NCI-H146 treated with DMSO at 0.1 percent for 48 hours (cell line): ENCODE results near the gene MRC2.

Experiments used
- DNase-seq: peaks from one replicate; lab custom pipeline; 2025; ENCODE audit not compliant: unreplicated experiment; lab: John Stamatoyannopoulos, UW

The MRC2 gene

DNA sequence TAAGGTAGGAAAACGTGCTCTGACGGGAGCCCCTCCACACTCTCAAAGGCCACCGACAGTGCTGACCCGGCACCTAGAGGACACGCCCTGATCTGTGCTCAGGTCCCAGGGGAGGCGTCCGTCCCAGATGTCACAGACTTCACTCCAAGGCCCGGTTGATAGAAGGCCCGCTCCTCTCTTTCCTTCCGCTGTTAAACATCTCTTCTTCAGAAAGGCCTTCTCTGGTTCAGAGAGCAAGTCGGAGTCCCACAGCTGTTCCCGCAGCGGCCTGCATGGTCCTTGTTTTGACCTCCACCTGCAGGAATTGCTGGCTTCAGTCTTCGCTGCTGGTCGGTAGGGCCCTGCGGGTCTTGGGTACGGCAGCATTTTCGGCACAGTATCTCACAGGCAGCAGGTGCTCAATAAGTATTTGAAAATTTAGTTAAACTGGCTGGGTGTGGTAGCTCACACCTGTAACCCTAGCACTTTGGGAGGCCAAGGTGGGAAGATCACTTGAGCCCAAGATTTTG, 88.5 kb downstream of the MRC2 start:
- DNase-seq, result no peak

DNA sequence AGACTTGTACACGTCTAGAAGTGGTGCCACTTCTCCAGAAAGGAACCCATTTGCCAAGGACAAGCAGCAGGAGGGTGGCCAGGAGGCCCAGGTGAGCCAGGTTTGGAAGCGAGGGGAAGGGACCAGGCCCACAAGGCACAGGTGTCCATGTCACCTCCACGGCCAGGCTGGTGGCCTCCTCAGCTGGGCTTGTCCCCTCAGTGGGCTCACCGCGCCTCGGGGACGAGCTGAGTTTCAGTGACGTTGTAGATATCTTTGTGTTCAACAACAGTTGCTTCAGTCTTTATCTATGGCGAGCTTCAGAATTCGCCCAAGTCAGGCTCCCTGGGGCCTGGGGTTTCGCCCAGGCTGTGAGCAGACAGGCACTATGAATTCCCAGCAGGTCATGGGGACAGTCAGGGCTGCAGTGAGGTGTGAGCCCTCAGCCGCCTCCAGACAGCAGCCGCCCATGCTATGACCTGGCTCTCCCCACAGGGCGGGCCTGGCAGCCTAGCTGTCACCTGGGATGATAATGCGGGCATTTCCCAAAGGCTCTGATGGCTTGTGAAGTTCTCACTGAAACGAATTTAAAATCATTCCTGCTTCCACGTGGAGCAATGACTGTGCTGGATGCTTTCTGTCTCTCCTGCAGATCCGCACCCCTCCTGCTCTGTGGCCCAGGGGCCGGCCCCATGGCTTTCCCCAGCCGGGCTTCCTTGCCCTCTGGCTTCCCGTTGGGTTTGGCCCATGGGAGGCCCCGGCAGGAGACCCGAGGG, 89.5 kb downstream of the MRC2 start:
- DNase-seq, result no peak

DNA sequence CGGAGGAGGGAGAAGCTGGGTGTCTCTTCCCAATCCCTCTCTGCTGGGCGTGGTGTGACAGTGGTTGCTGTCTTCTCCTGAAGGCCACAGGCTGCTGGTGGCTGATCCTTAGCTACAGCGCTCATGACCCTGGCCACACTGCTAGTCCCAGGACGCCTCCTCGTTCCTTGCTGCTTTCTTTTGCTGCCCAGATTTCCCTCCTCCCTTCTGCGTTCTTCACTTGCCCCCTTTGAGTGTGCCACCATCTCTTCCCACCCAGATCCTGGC, 90.1 kb downstream of the MRC2 start:
- DNase-seq, result no peak

DNA sequence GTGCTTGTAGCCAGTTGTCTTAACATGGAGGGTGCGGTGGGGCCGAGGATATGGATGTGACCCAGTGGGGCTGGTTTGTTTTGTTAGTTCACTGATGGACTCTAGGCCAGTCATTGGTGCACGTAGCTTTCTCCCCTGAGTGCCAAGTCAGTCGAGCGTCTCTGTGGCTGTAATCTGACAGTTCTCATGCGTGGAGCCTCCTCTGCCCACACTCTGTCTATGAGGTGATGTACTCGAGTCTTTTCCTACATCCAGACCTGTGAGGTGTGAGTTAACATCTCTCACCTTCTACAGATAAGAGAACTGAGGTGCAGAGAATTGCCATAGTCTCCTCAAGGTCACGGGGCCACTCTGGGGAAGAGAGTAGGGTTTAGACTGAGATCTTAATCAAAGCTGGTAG, 90.4 kb downstream of the MRC2 start:
- DNase-seq, result no peak

DNA sequence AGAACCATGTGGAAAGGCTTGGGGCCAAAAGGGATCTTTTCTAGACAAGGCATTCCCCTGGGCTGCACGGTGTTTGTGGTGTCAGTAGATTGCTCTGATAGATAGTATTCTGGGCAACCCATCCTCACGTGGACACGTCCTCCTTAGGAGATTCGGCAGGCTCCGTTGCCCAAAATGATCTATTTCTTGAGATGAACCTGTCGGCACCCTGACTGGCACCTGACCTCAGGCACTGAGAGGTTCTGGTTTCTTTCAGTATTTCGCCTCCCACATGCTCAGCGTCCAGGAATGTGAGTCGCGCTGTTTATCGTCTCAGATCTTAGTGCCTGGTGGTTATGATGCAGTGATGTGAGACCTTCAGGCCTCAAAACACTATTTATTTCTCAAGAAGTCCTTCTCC, 91.0 kb downstream of the MRC2 start:
- no peak for DNase-seq

DNA sequence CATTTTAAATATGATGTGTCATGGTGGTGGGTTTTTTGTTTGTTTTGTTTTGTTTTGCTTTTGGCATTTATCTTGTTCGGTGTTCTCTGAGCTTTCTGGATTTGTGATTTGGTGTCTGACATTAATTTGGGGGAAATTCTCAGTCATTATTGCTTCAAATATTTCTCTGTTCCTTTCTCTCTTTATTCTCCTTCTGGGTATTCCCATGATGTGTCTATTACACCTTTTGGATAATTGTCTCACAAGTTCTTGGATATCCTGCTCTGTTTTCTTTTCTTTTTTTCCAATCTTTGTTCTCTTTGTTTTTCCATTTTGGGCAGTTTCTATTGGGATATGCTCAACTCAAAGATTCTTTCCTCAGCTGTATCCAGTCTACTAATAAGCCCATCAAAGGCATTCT, 92.1 kb downstream of the MRC2 start:
- no peak for DNase-seq

DNA sequence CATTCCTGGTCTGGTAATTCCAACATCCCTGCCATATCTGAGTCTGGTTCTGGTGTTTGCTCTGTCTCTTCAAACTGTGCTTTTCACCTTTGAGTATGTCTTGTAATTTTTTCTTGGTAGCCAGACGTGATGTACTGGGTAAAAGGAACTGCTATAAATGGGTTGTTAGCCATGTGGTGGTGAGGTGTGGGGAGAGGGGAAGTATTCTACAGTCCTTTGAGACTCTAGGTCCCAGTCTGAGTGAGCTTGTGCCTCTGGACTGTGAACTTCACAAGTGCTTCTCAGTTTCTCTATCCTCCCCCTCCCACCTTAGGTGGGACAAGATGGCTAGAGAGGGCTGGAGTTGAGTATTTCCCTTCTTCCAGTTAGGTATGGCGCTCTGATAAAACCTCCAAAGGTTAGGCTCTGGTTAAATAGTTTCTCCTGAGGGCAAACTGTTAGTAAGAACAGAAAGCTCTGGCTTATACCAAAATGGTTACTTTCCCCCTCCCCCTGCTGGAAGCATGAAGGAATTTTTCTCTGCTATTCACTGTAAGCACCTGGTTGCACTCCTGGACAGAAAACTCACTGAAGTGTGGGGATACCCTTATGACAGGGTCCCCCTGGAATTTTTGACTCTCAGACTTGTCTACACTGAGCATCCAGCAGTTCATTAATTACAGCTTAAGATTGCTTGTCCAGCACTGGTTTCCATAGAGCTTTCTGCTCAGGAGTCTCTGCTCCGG, 92.8 kb downstream of the MRC2 start:
- DNase-seq, result no peak

DNA sequence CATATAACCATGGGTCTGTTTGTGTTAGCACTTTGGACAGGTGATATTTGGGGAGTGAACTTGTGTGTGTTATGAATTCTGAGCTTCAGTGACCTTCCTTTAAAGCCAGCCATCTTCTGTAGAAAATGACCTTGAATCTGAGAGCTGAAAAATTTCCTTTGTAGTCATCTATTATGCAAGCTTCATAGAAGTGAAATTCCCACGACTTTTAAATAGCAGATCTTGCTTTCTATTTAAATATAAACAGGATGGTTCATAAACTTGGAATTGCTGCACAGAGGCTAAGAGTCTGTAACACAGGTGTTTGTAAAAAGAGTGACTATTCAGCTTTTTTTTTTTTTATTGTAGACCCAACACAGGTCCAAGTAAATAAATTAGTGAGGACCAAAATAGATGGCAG, 95.2 kb downstream of the MRC2 start:
- DNase-seq, result no peak

DNA sequence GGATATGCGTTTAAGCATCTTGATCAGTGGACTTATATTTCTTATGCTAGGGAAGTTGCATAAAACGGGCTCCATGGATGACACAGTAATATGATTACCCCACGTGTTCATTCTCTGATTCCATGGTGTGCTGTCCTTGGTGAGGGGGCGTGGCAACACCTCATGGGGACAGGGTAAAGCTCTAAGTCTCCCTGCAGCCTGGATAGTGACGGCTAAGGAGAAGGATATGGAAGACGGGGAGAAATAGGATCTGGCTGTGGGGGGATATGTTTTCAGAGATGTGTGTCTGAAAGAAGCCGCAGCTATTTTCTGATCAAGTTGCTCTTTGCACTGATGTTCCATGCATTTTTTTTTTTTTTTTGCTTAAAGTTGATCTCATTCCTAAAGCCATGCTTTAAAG, 96.4 kb downstream of the MRC2 start:
- DNase-seq, result no peak

DNA sequence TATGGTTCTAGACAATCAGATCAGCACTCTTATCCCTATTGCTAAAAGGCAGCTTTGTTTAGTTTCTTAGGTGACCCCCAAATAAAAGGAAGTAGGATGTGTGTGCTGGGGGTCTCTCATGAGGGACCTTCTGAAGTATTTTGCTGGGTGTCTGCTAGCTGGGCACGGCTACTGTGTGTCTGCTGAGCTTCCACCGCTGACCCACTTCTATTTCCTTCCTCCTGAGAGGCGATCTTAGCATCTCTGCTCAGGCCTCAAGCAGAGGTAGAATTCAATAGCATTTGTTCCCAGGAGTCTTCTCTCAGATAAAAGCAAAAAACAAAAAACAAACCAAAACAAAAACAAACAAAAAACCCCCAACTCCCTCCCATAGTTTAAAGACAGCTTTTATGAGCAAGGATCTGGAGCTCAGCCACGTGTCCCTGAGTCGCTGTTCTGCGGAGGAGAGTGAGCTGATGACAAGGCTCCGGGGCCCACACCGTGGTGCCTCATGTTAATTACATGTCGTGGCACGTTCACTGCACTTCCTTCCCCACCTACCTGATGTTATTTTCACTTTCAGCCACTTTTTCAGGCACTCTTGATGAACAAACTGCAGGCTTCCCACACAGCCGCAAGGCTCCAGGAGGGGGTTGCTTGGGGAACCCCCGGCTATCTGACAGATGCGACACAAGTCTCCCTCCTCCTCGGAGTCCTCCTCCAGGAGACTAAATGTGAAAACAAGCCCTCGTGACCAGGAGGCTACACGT, 97.1 kb downstream of the MRC2 start:
- no peak for DNase-seq

DNA sequence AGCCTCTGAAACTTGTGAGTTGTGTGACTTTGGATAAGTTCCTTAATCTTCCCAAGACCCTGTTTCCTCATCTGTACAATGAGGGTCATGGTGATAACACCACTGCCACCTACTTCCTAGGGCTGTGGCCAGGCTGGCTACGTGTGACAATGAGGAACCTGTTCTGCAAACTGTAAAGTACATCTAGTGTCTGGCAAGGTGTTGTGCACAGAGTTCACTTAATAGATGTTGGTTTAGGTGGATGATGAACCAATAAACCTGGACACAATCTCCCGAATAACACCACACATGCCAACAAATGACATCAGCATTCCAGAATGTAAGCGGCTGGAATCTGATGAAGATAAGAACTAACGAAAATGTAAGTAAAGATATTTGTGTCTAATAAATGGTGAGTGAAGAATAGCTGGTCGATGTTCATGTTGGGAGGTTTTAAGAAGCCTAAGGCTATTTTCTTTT, 98.3 kb downstream of the MRC2 start:
- DNase-seq, result no peak

DNA sequence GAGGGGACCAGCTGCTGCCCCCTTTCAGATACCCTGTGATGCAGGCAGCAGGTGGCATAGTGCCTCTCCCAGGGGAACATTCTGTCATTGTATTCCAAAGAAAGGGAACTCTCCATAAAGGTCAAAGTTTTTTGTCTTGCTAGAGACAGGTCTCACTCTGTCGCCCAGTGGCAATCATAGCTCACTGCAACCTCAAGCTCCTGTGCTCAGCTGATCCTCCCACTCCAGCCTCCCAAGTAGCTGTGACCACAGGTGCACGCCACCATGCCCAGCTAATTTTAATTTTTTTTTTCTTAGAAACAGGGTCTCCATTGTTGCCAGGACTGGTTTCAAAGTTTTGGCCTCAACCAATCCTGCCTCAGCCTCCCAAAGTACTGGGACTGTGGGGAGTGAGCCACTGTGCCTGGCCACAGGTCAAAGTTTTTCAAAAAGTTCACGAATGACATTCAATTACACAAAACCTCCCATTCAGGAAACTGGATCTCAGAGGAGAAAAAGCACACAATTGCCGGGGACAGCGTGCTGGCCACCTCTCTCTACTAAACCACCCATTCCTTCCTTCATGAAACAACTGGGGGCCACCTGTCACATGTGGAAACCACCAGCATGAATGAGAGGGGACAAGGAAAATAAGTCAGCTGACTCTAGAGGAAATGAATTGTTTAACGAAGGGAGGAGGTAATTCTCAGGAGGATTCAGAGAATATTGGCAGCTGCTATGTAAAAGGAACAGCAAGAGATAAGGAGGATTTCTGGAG, 100.6 kb downstream of the MRC2 start:
- DNase-seq, result no peak

DNA sequence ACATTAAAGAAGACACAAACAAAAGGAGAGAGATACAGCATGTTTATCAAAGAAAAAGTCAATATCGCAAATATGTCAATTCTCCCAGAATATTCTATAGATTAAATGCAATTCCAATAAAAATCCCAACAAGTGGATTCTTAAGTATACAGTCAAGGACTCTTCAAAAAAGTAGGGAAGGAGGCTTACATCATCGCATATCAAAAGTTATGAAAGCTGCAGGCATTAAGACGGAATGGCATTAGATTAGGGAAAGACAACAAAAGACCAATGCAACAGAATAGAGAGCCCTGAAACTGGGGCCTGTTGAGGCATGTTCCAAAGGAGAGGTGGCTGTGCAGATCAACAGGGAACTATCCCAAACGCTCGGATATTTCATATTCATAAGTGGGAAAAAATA, 104.7 kb downstream of the MRC2 start:
- no peak for DNase-seq

DNA sequence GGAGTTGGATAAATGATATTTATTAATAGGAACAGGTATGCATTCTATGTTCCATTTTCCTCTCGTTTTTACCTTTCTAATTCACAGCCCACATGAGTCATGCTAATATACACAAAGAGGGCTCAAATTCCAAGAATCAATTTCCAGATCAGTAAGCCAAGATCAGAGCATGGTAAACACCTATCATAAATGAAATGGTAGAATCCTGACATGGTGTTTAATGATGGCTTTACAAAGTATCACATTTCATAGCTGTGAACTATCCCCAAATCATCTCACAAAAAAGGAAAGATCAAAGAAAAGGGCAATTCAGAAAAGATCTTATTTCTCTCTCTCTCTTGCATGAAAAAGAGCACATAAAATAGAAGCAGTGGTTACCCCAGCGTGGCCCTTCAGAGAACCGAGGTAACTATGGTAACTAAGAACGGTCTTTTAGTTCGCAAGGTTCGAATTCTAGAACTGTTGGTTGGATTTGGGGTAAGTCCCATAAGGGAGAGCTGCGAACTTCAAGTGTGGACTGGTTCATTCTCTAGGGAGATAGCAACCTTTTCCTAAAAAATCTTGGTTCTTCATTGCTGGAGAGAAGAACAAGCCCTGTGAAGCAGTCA, 107.7 kb downstream of the MRC2 start:
- no peak for DNase-seq

DNA sequence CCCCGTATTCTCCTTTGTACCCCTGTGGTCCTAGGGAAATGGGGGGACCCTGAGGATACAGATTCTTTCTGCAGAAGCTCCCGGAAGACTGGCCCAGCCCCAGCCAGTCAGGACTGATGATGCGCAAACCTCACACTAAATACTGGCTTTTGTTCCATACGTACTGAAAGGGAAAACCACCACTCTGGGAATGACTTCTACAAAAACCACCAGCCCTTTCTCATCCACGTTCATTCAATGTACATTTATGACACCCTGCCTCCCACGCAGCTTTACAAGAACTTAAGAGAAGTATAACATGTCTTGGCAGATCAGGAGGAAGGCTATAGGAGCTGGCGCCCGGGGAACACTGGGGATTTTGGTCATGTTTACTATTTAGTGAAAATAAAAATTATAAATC, 110.0 kb downstream of the MRC2 start:
- DNase-seq, result no peak

DNA sequence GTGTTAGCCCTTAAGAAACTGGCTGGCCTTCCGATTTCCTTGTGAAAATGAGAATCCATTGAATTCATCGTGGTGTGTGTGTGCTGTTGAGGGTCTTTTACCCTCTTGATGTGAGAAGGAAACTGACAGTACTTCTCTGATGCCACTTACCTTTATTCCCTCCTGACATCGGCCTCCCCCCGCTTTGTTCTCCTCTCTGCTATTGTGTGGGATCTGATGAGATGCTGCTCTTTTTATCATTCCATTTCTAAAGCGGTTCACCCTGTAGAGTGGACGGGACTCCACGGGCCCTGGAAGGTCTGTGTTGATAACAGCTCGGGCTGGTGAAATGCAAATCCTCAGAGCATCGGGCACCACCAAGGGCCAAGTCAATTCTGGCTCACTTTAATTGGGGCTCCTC, 110.8 kb downstream of the MRC2 start:
- no peak for DNase-seq

DNA sequence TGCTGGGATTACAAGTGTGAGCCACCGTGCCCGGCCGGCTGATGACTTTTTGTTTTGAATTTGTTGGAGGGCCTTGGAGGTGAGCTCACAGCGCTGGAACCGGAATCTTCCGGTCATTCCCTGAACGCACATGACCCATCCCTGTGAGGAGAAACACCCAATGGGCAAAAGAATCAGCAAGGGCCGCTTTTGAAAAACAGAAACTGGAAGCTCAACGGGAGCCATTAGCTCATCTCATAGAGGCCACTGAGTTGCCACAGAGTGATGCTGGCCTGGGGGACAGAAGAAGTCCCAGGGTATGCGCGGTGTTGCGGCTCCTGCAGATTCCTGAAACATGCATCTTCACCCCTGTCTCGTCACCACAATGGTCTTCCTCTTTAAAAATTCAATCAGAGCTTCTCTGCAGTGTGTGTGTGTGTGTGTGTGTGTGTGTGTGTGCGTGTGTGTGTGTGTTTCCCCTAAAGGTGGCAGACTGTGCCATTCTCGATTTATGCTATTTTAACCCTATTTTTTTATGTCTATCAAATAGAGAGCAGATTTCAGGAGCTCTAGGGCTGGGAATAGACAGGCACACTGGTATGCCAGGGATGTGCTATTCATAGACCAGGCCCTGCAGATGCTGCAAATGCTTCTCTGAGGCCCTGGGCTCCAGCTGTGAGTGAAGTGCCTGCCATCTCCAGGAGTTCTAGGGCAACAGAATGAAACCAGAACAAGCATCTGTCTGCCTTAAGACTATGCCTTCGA, 112.3 kb downstream of the MRC2 start:
- no peak for DNase-seq

DNA sequence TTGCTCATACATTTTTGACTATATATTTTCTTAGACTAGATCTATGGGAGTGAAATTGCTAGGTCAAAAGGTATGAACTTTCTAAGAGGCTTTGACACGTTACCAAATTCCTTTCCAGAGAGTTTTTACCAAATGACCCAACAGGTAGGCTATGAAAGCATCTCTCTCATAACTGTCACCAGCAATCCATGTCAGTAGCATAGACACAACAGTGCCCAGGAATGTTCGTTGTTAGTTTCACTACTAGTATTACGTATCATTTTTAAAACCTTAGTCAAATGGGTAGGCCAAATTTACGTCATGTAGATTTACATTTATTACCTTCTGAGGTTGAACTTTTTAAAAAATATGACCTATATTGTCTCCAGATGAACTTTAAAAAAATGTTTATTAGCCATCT, 113.8 kb downstream of the MRC2 start:
- DNase-seq, result no peak
